ENCODE results near the gene SRM. TPM values are rescaled to one million over a fixed set of nuclear protein-coding genes. Genes with fewer than 3 reads are reported as not detected.

The SRM gene
- total and polyA plus RNA-seq, 2 of the 13 experiments (the other 11 are each of a cell fraction or from before 2014, with no cell fraction given): 27.9 to 31.8 TPM

DNA sequence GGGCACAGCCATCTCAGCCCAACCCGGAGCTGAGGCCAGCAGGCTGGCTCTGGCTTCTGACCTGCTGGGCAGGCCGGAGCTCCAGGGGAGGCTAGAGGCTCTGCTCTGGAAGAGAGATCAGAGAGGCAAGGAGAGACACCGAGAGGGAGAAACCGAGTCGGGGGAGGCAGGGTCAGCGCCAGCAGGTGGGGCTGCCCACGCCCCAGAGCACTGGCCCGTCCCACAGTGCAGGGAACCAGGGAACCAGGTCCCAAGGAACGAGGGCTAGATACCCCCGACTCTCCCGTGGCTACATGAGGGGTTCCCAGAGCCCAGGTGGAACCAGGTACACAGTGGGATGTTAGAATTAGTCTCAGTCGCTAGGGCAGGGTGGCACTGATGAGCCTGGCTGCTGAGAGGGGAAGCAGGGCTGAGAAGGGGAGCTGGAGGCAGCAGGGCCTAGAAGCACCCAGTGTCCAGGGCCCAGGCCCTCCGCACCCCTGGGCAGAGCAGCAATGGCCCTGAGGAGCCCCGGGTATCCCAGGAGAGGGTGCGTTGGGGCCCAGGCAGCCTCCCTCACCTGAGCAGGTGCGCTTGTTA is 14.9 kb downstream of the SRM start:
- Histone ChIP-seq H2AFZ (ENCODE audit: low read length) (no peak overlapping the region), H3K36me3 (replicated peaks in 1 of 2; ENCODE audit: control insufficient read depth in 1 of 2, insufficient read depth in 2 of 2, low read length in 2 of 2) (no peaks in the 10 kb centered on the region), H3K4me3 (replicated peaks in 1 of 3; ENCODE audit: insufficient read depth in 1 of 3, low read depth in 2 of 3, low read length in 3 of 3) (no peak overlapping the region), H3K9ac (ENCODE audit: insufficient read depth, low read depth, low read length) (no peak overlapping the region), H3K9me3 (ENCODE audit: low read length) (no peaks in the 10 kb centered on the region), H3K4me1 (ENCODE audit: insufficient read depth, low read length) (peaks cover 28% of the 10 kb centered on the region), H3K79me2 (ENCODE audit: insufficient read depth, low read length) (no peaks in the 10 kb centered on the region), H4K20me1 (ENCODE audit: insufficient read depth, low read length) (no peaks in the 10 kb centered on the region), H3K4me2 (ENCODE audit: low read depth, low read length) (no peak overlapping the region), H3K27me3 (ENCODE audit: control insufficient read depth in 1 of 2, insufficient read depth in 2 of 2, low read length in 2 of 2) (no peaks in the 10 kb centered on the region), H3K27ac (ENCODE audit: extremely low read length, insufficient read depth, low read length) (no peak overlapping the region)
- ChIA-PET POLR2A (interaction anchor here (0.6 to 3.0 kb wide), 4 partner anchors 9 to 246 kb away, joined by 3 to 18 read pairs (median 8); partner anchors contain the start of genes SRM and TARDBP), CTCF (ENCODE audit: low intra/inter-chr PET ratio, low total read pairs) (no interaction called here)
- in situ Hi-C loops (cut with HindIII; ENCODE audit: extremely low pct_ligation_motif_present, low pct_unique_long_range_greater_than_20kb) (loop anchor here (25.0 kb wide), 1 partner anchor 592 kb away; no protein-coding TSS in a partner anchor), intact Hi-C loops (cut with micrococcal nuclease; ENCODE audit: unreplicated experiment) (no loop called here)
- no TSS peak for BruUV-seq (replicated peaks)
- TF ChIP-seq ZNF569 (CRISPR knock-in tag; IDR thresholded peaks at IDR 0.05; ENCODE audit: borderline replicate concordance) (no peak), SIX4 (CRISPR knock-in tag; IDR thresholded peaks at IDR 0.05) (no peak), AGO2 (optimal IDR thresholded peaks at IDR 0.05; ENCODE audit: low read depth, low read length) (peak; percentile 50), ZSCAN30 (CRISPR knock-in tag; IDR thresholded peaks at IDR 0.05) (no peak), MED8 (CRISPR knock-in tag; IDR thresholded peaks at IDR 0.05; ENCODE audit: insufficient replicate concordance) (no peak), ZFYVE20 (CRISPR knock-in tag; IDR thresholded peaks at IDR 0.05; ENCODE audit: borderline replicate concordance, low read depth) (no peak), MEF2D (CRISPR knock-in tag; IDR thresholded peaks at IDR 0.05) (no peak), RBFOX2 (IDR thresholded peaks at IDR 0.05; ENCODE audit: low read depth, low read length) (peak; percentile 48; the same call in 1 of the 2 replicates)
- TF ChIP-seq, protein P1, sequence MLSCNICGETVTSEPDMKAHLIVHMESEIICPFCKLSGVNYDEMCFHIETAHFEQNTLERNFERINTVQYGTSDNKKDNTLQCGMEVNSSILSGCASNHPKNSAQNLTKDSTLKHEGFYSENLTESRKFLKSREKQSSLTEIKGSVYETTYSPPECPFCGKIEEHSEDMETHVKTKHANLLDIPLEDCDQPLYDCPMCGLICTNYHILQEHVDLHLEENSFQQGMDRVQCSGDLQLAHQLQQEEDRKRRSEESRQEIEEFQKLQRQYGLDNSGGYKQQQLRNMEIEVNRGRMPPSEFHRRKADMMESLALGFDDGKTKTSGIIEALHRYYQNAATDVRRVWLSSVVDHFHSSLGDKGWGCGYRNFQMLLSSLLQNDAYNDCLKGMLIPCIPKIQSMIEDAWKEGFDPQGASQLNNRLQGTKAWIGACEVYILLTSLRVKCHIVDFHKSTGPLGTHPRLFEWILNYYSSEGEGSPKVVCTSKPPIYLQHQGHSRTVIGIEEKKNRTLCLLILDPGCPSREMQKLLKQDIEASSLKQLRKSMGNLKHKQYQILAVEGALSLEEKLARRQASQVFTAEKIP (CRISPR knock-in tag; IDR thresholded peaks at IDR 0.05; ENCODE audit: borderline replicate concordance): no peak
- TF ChIP-seq, protein P2, sequence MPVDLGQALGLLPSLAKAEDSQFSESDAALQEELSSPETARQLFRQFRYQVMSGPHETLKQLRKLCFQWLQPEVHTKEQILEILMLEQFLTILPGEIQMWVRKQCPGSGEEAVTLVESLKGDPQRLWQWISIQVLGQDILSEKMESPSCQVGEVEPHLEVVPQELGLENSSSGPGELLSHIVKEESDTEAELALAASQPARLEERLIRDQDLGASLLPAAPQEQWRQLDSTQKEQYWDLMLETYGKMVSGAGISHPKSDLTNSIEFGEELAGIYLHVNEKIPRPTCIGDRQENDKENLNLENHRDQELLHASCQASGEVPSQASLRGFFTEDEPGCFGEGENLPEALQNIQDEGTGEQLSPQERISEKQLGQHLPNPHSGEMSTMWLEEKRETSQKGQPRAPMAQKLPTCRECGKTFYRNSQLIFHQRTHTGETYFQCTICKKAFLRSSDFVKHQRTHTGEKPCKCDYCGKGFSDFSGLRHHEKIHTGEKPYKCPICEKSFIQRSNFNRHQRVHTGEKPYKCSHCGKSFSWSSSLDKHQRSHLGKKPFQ (CRISPR knock-in tag; IDR thresholded peaks at IDR 0.05; ENCODE audit: insufficient replicate concordance): no peak
- no peak for FAIRE-seq
- ATAC-seq: no peak
- no peak for DNase-seq (ENCODE audit: low spot score)
- WGBS (ENCODE audit: low lambda C conversion rate): 98% methylated on average over 10 of the region's 16 CpGs
